Lower leg skin (tissue), 3 donors: ENCODE data around the gene MFSD1.

ENCODE experiments used
- CTCF ChIP-seq, 3 donors: fragments of 450-650 bp; IDR thresholded peaks; one replicate each; pipeline ENCODE4 v1.5.1; 2016; ENCODE audit warnings: antibody characterized with exemption in 3 of 3, mild to moderate bottlenecking in 3 of 3, moderate library complexity in 2 of 3
- POLR2A ChIP-seq, 2 donors: fragments of 450-650 bp; IDR thresholded peaks; one replicate each; pipeline ENCODE4 v1.6.1; 2016 to 2017; ENCODE audit warnings: antibody characterized with exemption in 2 of 2, mild to moderate bottlenecking in 1 of 2, moderate library complexity in 1 of 2

GRCh38 chr3:158864492-158864891, 62.6 kb downstream of the MFSD1 start:
- no peak for TF ChIP-seq CTCF (IDR thresholded peaks at IDR 0.05)
- TF ChIP-seq POLR2A (IDR thresholded peaks at IDR 0.05), result no peak
